SK-N-MC (cell line): ENCODE measurements around the gene ZNF317.

ENCODE experiments used
- EZH2 ChIP-seq: fragments of 200-600 bp; sonication (generic); IDR thresholded peaks from one replicate; pipeline ENCODE4 v1.6.1; 2017; ENCODE audit warnings: antibody characterized with exemption
- POLR2AphosphoS5 ChIP-seq: IDR thresholded peaks from 2 replicates; pipeline ENCODE4 v1.6.1; 2012; ENCODE audit warnings: mild to moderate bottlenecking, low read depth, low read length, borderline replicate concordance

GRCh38 chr19:9161427-9161826 is 21.2 kb downstream of the ZNF317 start:
- TF ChIP-seq EZH2, result no peak
- no peak for TF ChIP-seq POLR2AphosphoS5
